ENCODE results near the gene RBBP7.

Gene RBBP7

DNA sequence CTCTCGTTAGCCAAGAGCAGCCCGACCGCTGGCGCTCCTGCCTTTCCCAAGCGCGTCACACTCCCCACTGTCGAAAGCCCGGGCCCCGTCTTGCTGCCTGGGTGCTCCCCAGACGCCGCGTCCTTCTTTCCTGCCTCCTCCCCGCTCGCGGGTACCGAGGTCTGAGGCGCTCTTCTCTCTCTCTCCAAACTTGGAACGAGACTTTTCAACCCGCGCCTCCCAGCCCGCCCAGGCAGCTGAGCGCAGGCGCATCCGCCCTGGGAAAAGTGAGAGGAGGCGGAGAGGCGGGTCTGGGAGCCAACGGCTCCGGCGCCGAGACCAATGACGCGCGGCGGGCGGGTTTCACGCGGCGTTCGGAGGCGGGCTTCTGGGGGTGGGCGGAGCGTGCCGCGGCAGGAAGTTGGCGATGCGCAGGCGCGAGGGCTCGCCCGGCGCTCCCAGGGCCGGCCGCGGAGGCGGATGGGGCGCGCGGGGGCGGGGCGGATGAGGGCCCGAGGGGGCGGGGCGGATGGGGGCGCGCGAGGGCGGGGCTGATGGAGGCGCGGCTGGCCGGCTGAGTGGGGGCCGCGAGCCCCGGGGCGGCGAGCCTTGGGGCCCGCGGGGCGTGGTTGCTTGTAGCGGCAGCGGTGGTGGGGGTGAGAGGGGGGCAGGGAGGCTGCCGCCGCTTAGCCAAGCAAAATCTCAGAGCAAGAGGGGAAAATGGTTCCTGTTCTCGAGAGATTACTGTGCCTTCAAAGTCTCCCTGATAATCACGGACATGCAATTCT, at the start of gene RBBP7:
Gene RBBP7, minus strand, starts transcription at position 268 of the 767 bp plus-strand sequence. CDS start 309 bp downstream, outside the sequence.
- peak; percentile 84 for DNase-seq

DNA sequence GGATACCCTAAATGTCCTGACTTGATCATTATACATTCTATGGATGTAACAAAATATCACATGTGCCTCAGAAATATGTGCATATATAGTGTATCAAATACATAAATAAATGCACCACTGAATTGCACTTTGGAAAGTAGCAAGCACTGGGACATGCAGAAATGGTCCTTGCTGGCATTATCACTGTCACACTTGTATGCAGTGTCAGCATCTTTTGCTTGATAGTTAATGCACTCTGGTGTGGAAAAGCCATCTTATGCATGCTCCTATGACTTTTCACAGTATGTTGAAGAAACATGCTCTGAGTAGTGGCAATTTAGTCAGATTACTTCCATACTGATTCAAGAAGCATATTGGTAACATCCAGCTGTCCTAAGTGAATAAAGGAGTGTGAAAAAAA, 48.8 kb upstream of the RBBP7 start:
- DNase-seq, result no peak

DNA sequence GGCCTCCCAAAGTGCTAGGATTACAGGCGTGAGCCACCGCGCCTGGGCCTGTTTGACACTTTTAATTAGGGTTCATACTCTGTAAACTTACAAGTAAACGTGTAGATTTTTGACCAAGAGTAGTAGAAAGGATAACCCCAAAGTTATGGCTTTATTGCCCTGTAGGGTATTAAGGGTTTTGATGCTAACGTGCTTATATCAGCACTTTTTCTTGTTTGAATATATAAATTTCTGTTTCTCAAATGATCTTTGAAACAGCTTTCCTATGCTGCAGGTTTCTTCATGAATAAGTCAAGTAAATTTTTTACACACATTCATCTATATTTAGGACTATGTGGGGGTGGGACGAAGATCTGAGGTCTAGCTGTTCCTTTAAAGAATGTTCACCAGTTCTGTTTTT, 47.0 kb upstream of the RBBP7 start:
- DNase-seq, result no peak

DNA sequence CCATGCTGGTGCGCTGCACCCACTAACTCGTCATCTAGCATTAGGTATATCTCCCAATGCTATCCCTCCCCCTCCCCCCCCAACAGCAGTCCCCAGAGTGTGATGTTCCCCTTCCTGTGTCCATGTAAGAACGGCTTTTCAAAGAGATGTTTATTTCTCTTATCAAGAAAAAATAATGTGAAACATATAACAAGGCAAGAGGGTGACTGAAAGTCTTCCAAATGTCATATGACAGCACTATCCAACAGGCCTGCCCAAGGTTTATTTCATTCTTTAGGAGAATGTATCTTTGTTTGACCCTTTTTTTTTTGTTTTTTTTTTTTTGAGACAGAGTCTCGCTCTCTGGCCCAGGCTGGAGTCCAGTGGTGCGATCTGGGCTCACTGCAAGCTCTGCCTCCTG, 46.4 kb upstream of the RBBP7 start:
- DNase-seq, result no peak

DNA sequence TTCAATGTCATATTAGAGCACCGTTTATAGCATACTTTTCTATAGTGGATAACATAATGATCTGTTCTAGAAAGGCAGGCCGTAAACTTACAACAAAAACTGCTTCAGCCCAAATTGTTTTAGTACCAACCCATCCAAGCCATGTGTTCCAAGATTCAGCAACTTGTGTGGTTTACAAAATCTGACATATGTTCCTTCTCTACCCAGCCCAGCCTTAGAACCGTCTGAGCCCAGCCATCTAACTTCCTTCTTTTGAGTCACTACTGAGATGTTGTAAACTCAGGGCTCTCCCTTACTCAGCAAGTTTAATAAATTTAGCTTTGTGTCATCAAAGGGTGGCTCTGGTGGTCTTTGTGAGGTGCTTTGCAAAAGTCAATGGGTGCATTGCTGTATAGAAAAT, 43.9 kb upstream of the RBBP7 start:
- DNase-seq, result no peak

DNA sequence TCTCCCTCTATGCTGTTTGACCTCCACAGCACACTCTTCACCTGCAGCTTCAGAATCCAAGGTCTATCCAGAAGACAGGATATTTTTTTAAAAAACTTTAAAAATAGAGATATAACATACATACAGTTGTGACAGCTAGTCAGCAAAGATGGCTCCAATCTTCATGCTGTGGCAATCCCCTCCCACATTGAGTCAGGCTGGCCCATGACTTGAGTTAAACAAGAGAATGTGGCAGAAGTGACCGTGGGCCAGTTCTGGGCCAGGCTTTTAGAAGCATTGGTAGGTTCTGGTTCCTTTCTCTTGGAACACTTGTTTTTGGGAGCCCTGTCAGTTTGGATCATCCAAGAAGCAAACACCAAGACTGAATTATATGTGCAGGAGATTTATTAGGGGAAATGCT, 40.2 kb upstream of the RBBP7 start:
- no peak for DNase-seq

DNA sequence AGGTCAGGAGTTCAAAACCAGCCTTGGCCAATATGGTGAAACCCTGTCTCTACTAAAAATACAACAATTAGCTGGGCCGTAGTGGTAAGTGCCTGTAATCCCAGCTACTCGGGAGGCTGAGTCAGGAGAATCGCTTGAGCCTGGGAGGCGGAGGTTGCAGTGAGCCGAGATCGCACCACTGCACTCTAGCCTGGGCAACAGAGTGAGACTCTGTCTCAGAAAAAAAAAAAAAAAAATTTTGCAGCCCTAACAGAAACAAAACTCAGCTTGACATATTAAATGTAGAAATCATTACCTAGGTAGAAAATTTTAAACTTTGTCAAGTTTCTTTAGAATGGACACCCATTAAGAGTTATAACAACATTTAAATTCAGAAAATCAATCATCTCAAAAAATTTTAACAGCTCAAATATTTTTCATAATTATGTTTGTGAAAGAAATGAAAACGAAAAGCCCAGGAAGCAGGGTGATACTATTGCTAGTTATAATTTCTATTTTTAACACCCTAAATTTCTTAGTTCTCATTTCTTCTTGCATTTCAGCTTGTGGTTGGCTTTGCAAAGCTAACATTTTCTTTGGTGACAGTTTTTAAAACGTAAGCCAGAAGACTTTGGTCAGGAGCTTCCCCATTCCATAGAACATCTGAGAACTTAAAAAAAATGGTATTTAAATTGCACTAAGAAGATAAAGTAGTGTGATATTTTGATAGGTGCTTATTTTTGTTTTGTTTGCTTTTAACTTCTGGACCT, 33.3 kb upstream of the RBBP7 start:
- no peak for DNase-seq

DNA sequence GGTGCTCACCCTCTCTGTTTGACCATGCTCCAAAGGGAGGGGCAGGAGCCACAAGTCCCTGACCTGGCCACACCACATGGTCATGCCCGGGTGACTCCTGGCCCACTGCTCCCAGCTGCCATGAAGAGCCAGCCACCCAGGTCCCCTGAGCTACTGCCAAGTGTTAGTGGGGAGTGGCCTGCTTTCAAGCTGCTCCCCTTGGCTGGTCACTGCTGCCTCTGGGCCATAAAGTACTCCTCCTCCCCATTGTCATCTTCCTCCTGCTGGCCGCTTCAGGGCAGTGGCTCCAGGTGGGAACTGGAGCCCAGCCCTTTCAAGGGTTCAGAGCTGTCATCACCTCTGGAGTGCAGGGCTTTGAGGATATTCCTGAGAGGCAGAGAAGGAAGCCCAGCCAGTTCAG, 27.3 kb upstream of the RBBP7 start:
- no peak for DNase-seq

DNA sequence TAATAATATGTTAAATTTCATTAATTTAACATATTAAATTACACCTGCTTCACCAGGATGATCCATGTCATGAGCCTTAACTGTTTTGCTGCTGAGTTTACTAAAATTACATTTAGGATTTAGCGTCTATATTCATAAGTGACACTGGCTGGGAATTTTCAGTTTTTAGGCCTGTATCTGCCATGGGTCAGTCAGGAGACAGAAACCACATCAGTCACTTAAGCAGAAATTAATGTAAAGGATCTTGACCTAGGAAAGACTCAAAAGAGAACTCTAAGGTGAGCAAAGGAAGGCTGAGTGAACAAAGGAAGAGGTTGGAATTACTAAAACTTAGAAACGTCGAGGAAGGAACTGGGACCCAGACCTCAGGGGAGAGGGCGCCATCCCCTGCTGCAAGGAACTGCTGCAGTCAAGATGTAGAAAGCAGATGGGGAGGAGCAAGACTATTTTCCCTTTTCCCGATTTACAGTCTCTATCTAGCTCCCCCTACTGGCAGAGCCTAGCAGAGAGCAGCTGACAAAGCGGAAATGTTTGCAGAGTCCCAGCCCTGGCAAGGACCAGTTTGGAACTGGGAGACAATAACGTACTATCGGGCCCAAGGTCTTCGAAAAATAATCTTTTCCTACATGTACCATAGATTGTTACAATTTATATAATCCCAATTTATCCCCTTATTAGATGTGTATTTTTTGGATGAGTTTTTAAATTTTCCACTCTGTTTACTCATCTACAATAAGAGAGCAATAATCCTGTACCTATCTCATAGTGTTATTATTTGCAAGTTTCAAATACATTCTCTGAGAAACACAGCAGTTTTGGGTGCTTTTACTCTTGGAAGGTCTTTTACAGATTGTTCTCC, 22.6 kb upstream of the RBBP7 start:
- DNase-seq, result peak; percentile 63

DNA sequence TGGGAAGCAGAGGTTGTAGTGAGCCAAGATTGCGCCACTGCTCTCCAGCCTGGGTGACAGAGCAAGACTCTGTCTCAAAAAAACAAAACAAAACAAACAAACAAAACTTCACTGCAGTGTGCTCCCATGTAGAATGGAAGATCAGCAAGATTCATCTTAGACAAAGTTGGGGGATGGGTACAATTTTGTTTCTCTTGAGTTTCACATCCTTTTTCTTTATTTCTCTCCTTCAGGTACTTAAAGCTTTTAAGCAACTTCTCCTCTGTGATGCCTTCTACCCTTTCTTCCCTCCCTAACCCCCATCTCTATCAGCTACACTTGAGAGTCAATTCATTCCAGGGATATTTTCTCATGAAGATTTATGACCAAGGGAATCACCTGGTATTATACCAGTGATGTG, 15.5 kb upstream of the RBBP7 start:
- no peak for DNase-seq

DNA sequence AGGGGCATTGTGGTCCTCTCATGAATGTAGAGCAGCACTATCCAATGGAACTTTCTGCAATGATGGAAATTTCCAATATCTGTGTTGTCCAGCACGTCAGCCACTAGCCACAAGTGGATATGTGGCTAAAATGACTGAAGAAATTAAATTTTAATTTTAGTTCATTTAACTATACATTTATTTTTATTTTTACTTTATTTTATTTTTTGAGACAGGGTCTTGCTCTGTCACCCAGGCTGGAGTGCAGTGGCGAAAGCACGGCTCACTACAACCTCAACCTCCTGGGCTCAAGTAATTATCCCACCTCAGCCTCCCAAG, 13.3 kb upstream of the RBBP7 start:
- DNase-seq, result no peak

DNA sequence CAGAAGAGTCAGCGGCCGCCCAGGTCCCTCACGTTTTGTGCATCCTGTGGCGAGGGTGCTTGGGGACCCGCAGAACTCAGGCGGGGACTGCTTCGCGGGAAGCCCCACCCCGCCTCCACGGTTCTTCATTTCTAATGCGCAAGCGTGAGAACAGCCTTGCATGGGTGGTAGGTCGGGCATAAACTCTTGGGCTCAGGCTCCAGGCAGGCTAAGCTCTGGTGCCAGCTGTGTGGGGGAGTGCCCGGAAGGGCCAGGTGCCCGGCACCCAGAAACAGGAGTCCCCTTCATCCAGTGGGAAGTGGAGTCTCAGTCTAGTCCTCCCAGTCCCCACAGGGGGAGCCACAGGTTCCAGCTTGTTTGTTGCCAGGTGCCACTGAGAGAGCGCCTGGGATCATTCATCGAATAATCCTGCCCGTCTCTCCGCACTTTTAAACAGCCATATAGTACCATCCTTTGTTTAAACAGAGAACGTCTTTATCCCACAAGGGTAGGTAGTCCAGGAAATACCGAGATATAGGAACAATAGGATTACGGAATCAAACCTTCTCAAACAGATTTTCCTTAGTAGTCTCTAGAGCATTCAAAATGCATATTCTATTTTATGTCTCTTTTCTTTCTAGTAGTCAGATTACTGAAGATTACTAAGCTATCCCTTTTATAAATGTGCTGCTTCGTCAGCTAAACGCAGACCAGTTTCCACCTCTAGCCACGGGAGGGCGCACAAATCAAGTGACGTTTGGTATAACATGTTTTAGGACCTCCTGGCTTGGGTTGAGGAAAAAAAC, 12.7 kb upstream of the RBBP7 start:
- peak; percentile 61 for DNase-seq

DNA sequence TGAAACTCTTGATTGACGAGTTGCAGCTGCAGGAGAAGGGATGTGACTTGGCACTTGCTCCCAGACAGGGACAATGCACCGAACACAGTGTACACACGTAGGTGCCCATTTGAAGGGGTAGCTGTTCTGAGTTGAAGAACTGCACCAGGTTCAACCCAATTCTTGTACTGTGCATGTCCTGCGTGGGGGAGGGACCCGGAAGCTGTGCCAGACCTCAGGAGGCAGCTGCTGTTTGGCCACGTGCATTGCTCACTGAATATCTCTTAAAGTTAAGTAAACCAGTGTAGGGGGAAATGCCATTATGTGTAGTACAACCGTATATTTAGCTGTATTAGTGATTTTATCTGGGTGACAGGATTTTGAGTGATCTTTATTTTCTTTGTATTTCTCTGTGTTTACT, 12.0 kb upstream of the RBBP7 start:
- no peak for DNase-seq

DNA sequence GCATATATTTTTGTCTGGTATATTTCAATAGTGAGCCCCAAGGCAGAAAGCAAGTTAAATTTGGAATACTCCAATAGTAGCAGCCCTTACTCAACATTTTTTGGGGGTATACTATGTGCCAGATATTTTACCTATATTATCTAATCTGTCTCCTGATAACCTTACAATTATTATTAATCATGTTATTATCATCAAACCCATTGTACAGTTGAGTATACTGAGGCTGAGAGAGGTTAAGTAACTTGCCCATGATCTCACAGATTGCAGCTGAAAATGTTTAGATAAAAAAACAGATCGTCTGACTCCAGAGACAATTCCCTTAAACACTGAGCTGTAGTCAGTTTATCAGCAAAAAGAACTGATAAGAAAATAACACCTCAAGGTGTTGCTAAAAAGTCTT, 6.5 kb upstream of the RBBP7 start:
- DNase-seq, result no peak

DNA sequence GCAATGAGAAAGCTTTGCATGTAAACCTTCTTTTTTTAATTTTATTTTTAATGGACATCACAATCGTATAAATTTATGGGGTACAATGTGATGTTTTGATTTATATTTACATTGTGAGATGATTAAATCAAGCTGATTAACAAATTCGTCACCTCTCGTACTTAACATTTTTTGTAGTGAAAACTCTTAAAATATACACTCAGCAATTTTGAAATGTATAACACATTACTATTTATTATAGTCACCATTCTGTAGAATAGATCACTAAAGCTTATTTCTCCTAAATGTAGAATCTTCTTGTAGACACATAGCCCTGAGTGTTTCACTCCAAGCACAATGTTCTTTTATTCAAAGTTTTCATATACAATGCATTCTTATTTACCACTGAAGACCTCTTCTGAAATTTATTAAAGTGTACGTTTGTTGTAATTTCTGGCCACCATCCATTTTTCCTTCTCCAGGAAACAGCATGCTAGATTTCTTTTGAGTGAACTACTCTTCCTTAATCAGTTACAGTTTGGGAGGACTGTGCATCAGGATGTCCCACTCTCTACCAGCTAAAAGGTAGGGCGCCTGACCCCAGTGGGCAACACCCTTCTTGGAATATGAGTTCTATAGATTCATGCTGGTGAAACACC, 4.4 kb upstream of the RBBP7 start:
- no peak for DNase-seq

DNA sequence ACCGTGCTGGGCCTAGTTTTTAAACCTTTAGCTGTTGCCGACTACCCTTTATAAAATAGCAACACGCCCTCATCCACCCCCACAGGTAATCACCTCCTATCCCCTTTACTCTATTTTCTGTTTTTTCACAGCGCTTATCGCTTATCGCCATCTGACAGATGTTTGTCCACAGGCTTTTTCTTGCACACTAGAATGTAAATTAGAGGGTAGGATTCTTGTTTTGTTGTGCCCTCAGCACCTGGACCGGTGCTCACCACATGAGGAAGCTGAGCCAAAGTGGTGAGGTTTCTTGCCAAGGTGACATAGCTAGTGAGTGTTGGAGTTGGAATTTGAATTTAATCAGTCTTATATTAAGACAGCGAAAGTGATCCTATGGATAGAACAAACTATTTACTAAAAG, 2.9 kb upstream of the RBBP7 start:
- DNase-seq, result no peak

DNA sequence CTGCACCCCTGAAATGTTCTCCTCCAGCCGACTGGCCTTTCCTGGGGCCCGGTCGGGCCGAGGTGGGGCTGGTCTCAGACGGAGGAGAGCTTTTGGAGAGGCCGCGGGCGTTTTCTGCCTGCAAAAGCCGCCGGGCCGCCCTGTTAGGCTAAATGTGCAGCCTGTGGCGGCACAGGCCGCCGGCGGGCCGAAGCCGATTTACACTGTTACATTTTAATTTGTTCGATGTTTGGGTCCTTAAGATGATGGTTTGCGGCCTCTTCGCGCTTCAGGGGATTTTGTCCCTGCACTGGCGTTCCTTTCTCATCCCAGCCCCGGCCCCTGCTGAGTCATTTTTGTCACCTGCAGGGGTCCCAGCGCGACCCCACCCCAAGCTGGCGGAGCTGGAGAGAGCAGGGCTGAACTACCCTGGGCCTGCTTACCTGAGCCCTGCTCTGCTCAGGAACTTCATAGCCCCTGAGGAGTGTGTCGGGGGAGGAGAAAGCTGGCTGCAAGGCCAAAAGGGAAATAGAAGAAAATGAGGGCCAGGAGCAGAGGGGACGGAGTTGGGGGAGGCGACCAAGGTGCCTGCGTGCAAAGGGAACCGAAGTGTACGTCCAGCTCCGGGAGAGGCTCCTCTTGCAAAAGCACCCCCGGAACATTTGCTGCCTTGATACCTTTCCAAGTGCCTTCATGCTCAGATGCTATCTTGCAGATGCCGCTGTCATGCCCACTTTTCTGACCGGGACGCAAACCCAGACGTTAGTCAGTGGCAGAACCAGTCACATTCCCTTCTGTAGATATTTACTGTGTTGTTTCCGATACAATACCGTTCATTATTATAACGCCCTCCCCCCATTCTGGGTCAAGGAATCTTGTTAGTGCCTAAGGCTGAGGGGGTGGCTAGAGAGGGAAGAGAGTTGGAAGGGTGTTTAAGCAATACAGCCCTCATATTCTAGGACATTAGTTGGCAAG, 977 bp upstream of the RBBP7 start:
- DNase-seq, result no peak

DNA sequence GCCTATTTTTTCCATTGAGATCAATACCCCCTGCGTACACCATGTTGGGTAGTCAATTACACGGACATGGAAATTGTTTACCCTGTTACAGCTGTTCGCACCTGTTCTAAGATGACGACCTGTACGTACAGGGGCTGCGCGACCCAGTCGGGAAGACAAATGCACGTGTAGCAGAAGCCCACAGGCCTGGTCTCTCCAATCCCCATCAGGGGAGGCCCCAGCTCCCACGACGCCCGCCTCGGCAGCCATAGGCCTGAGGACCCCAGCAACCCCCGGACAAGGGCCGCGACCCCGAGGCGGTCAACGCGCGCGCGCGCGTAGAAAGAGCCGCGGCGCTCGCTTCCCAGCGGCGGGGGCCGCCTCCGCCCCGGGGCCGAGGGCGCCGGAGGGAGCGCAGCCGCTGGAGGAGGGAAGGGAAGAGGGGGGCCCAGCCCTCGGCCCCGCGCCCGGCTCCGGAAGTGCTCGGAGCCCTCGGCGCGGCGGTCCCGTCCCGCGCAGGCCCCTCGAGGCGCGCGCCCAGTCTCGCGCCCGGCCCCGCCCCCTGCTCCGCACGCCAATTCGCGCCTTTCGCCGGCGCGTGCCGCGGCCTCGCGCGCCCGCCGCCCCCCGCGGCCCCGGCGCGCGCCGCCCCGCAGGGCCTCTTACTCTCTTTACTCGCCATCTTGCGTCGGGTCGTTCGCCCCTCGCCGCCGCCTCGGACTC, 618 bp downstream of the RBBP7 start:
- peak; percentile 20 for DNase-seq

DNA sequence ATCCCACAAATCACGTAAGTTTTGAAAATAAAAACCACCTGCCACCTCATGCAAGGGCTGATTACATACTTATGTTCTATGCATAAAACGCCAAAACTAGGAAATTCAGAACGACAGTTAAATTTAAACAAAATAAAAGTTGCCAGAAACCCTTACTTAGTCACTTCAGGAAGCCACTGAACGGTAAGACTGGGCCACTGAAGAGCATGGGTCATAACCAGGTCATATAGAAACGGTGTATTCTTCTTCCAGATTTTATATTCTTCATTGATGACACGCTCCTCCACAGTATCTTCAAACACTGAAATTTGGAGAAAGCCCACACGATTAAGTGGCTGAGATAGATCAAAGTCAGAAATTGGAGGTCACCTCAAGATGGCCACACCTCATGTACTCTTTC, 1.2 kb downstream of the RBBP7 start:
- no peak for DNase-seq

DNA sequence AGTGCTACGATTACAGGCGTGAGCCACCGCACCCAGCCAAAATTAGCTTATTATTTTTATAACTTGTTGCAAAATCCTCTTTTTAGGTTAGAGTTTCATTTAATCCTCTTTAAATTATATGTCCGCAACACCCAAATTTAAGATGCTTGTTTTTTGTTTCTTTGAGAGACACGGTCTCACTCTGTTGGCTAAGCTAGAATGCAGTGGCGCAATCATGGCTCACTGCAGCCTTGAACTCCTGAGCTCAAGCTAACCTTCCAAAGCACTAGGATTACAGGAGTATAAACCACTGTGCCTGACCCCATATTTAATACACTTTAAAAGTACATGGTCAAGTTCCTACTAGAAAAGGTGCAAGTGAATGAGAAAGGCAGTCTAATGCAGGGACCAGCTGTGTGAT, 2.2 kb downstream of the RBBP7 start:
- DNase-seq, result no peak

DNA sequence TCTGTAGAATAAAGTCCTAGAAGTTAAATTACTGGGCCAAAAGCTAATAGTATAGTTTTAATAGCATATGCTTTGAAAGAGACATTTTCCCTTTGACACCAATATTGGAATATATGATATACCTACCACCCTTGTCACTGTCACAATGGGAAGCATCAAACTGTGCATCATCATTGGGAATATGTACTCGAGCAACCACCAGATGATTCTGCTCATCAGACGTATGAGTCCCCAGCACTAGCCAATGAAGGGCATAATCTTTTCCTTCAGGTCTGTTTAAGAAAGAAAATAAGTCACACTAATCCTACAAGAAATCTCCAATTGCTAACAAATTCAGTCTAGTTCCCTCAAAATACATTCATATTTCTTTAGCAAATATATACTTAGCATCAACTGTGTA, 7.3 kb downstream of the RBBP7 start:
- DNase-seq, result no peak

All from NCI-H1436 (cell line).